IMR-90 (cell line): ENCODE results near the gene ATP1B3. TPM values are rescaled to one million over a fixed set of nuclear protein-coding genes. Genes with fewer than 3 reads are reported as not detected.
"Not testable (repeated sequence)": the region's sequence is repeated elsewhere in the genome, so short reads cannot be mapped to it uniquely, and the experiment has no call there.

Source experiments
- ATAC-seq: fragments of 200-7000 bp; cut with Tn5 transposase; 2 replicates; pipeline ENCODE4 v1.9.1; 2020; ENCODE audit warnings: low read depth, mild to moderate bottlenecking, moderate library complexity
- BruUV-seq: library from RNA; stranded (reverse); fragments of 400-500 nt; replicated peaks from 2 replicates; lab custom pipeline; 2021; lab: Mats Ljungman, UMichigan
- CTCF ChIA-PET: fragments of 300-600 bp; formaldehyde crosslinking; extraction: SDS; loops from one replicate; lab custom pipeline; 2021; ENCODE audit warnings: antibody characterized with exemption; lab: Yijun Ruan, JAX
- POLR2A ChIA-PET: fragments of 300-600 bp; sonication (Branson Sonifier 250); formaldehyde crosslinking; loops from one replicate; lab custom pipeline; 2022; ENCODE audit warnings: antibody characterized with exemption; ENCODE audit not compliant: unreplicated experiment; lab: Charles Lee
- DNase-seq: peaks from one replicate; pipeline ENCODE4 v3.0.0; 2013
- H2AFZ ChIP-seq: replicated peaks from 2 replicates; pipeline ENCODE3; 2013; ENCODE audit warnings: low read length, mild to moderate bottlenecking; ENCODE audit not compliant: poor library complexity
- H2AK5ac ChIP-seq: 2 replicates; pipeline ENCODE4 v1.6.1; 2013; ENCODE audit warnings: low read depth, low read length, inconsistent platforms
- H2AK9ac ChIP-seq: replicated peaks from 2 replicates; pipeline ENCODE3; 2013; ENCODE audit warnings: mild to moderate bottlenecking, low read depth, low read length, moderate library complexity; ENCODE audit not compliant: poor library complexity
- H2BK120ac ChIP-seq: 2 replicates; pipeline ENCODE4 v1.6.1; 2013; ENCODE audit warnings: low read depth, low read length, inconsistent platforms
- H2BK15ac ChIP-seq: 3 replicates; pipeline ENCODE4 v1.6.1; 2013; ENCODE audit warnings: low read depth, low read length, inconsistent platforms
- H2BK20ac ChIP-seq: 2 replicates; pipeline ENCODE4 v1.6.1; 2013; ENCODE audit warnings: low read depth, mild to moderate bottlenecking, inconsistent platforms, low read length, moderate library complexity
- H2BK5ac ChIP-seq: 2 replicates; pipeline ENCODE4 v1.6.1; 2013; ENCODE audit warnings: mild to moderate bottlenecking, low read depth, low read length, inconsistent platforms; ENCODE audit not compliant: poor library complexity, severe bottlenecking
- H3K14ac ChIP-seq: replicated peaks from 2 replicates; pipeline ENCODE4 v1.6.1; 2013; ENCODE audit warnings: low read depth, low read length, inconsistent platforms
- H3K18ac ChIP-seq: 2 replicates; pipeline ENCODE4 v1.6.1; 2013; ENCODE audit warnings: low read depth, low read length, control low read depth
- H3K23ac ChIP-seq: 2 replicates; pipeline ENCODE4 v1.6.1; 2013; ENCODE audit warnings: low read depth, low read length, inconsistent platforms
- H3K27ac ChIP-seq: 2 replicates; pipeline ENCODE4 v1.5.1; 2013; ENCODE audit warnings: mild to moderate bottlenecking, control low read depth, low read length; ENCODE audit not compliant: insufficient read depth
- H3K27me3 ChIP-seq: 2 replicates; pipeline ENCODE4 v1.6.1; 2013; ENCODE audit warnings: low read length; ENCODE audit not compliant: control insufficient read depth, insufficient read depth
- H3K36me3 ChIP-seq: 2 replicates; pipeline ENCODE4 v1.6.1; 2013; ENCODE audit warnings: low read length, mixed read lengths; ENCODE audit not compliant: control insufficient read depth, insufficient read depth
- H3K4ac ChIP-seq: 2 replicates; pipeline ENCODE4 v1.6.1; 2013; ENCODE audit warnings: low read depth, low read length, inconsistent platforms
- H3K4me1 ChIP-seq: 2 replicates; pipeline ENCODE4 v1.6.1; 2013; ENCODE audit warnings: low read length, mixed read lengths; ENCODE audit not compliant: control insufficient read depth, insufficient read depth
- H3K4me2 ChIP-seq: 2 replicates; pipeline ENCODE4 v1.6.1; 2013; ENCODE audit warnings: low read depth, mild to moderate bottlenecking, control low read depth, low read length, moderate library complexity
- H3K4me3 ChIP-seq: 2 replicates; pipeline ENCODE4 v1.5.1; 2013; ENCODE audit warnings: low read depth, mild to moderate bottlenecking, control low read depth, low read length, moderate library complexity; ENCODE audit not compliant: insufficient read depth
- H3K56ac ChIP-seq: 2 replicates; pipeline ENCODE4 v1.6.1; 2013; ENCODE audit warnings: low read length, inconsistent platforms; ENCODE audit not compliant: insufficient read depth; ENCODE audit errors: extremely low read depth
- H3K79me1 ChIP-seq, 2 experiments: 2 replicates each; pipeline ENCODE4 v1.6.1; 2013; ENCODE audit warnings: low read length in 2 of 2, inconsistent platforms in 1 of 2, low read depth in 1 of 2
- H3K9ac ChIP-seq: 2 replicates; pipeline ENCODE4 v1.6.1; 2013; ENCODE audit warnings: low read depth, low read length, control low read depth
- H3K9me1 ChIP-seq: 2 replicates; pipeline ENCODE4 v1.6.1; 2013; ENCODE audit warnings: low read length, inconsistent platforms; ENCODE audit not compliant: insufficient read depth
- H3K9me3 ChIP-seq: 2 replicates; pipeline ENCODE4 v1.6.1; 2013; ENCODE audit warnings: low read length; ENCODE audit not compliant: control insufficient read depth, insufficient read depth
- H4K20me1 ChIP-seq: 2 replicates; pipeline ENCODE4 v1.6.1; 2013; ENCODE audit warnings: low read length, inconsistent platforms; ENCODE audit not compliant: insufficient read depth
- H4K5ac ChIP-seq: 2 replicates; pipeline ENCODE4 v1.6.1; 2013; ENCODE audit warnings: mild to moderate bottlenecking, low read depth, low read length, control low read depth
- H4K8ac ChIP-seq, 2 experiments: 2 replicates each; pipeline ENCODE4 v1.6.1; 2013; ENCODE audit warnings: low read depth in 2 of 2, low read length in 2 of 2, control low read depth in 1 of 2, inconsistent platforms in 1 of 2
- H4K91ac ChIP-seq: 2 replicates; pipeline ENCODE4 v1.6.1; 2013; ENCODE audit warnings: low read depth, low read length, inconsistent platforms; ENCODE audit not compliant: insufficient read depth
- WGBS, 2 experiments: methylation state at CpG; one replicate each; pipeline versions ENCODE4 v1.1.5 to v1.1.7; 2013; ENCODE audit warnings: missing lambda C conversion rate in 2 of 2; ENCODE audit not compliant: insufficient read length in 1 of 2; ENCODE audit errors: extremely low coverage in 2 of 2; 5-methylcytosine and 5-hydroxymethylcytosine counted together
- dilution Hi-C: fragments of 300-500 bp; cut with HindIII; formaldehyde crosslinking; loops from one replicate; pipeline ENCODE4 v1.14.3; 2018; ENCODE audit warnings: low sequenced_read_pairs; ENCODE audit not compliant: unreplicated experiment
- in situ Hi-C: fragments of 300-500 bp; cut with MboI; formaldehyde crosslinking; loops from 3 replicates; pipeline ENCODE4 v1.14.3; 2019; ENCODE audit warnings: low sequenced_read_pairs, inconsistent platforms, mixed read lengths
- intact Hi-C: fragments of 100-400 bp; cut with micrococcal nuclease; formaldehyde crosslinking; loops from 2 replicates; pipeline ENCODE4 v1.10.0; 2022
- microRNA-seq, 2 experiments: library from miRNA; stranded (forward) in 1 of 2; unstranded in 1 of 2; fragments of 10-50 nt in 1 of 2; fragments of <30 nt in 1 of 2; gene quantifications in 1 of 2; microRNA quantifications in 1 of 2; one replicate each; pipeline versions ENCODE3 to v1.1.0; 2013 to 2020; ENCODE audit not compliant: insufficient read depth in 1 of 2, insufficient read length in 1 of 2, unreplicated experiment in 1 of 2
- polyA plus RNA-seq, 3 experiments: library from polyadenylated mRNA; depleted of rRNA; stranded (reverse); fragments of >200 nt; gene quantifications; 2 replicates each; pipeline ENCODE4 v1.2.3, GENCODE V29; 2012; ENCODE audit warnings: low replicate concordance in 1 of 3
- small RNA-seq, 5 experiments: library from RNA; depleted of rRNA; stranded (forward); fragments of <200 nt; gene quantifications; one replicate each; pipeline ENCODE3, GENCODE V24; 2012
- total RNA-seq: library from RNA; depleted of rRNA; stranded (reverse); fragments of >200 nt; gene quantifications from 2 replicates; pipeline ENCODE4 v1.2.3, GENCODE V29; 2012; rRNA removed

The ATP1B3 gene
- total and polyA plus RNA-seq, 2 of the 4 experiments (the other 2 are of a cell fraction): 64.3 to 126 TPM

GRCh38 chr3:141974777-141975176 is 98.3 kb downstream of the ATP1B3 start:
- H4K91ac ChIP-seq, H3K79me1 ChIP-seq, H3K4me1 ChIP-seq, H3K27ac ChIP-seq, H3K9me1 ChIP-seq, H3K4ac ChIP-seq, H3K14ac ChIP-seq, CTCF ChIA-PET, H2BK5ac ChIP-seq, intact Hi-C loops, H4K8ac ChIP-seq, H2BK120ac ChIP-seq, H4K5ac ChIP-seq, H2AK9ac ChIP-seq, H3K23ac ChIP-seq, H2BK15ac ChIP-seq, H3K9ac ChIP-seq, ATAC-seq, H2BK20ac ChIP-seq, DNase-seq, H3K56ac ChIP-seq, H4K20me1 ChIP-seq, H3K36me3 ChIP-seq, H3K9me3 ChIP-seq, H3K18ac ChIP-seq, H3K4me2 ChIP-seq, dilution Hi-C loops, H3K4me3 ChIP-seq, POLR2A ChIA-PET, H3K27me3 ChIP-seq, H2AFZ ChIP-seq, BruUV-seq, H2AK5ac ChIP-seq: not testable (repeated sequence)
- in situ Hi-C loops: loop anchor here (25.0 kb wide), 1 partner anchor 387 kb away; no protein-coding TSS in a partner anchor
- WGBS, 2 experiments: no CpG with 5 or more reads among the region's 8 CpGs

Small RNA genes lying within 50 kb of the gene (microRNA-seq; reads per million reads assigned to microRNA genes)
- gene HMGN2P25 (ENCODE audit: insufficient read depth, insufficient read length): not detected
- not detected for gene RNU6-509P (ENCODE audit: insufficient read depth, insufficient read length)

Small RNA genes lying within 50 kb of the gene (small RNA-seq; reads per million reads assigned to genes)
- gene HMGN2P25 (0 reads per million in 5 experiments), gene RNU6-509P (0 to 6.6 (median 0) reads per million in 5 experiments)

Other genes with a start within 250 kb of the ATP1B3 start
- gene RNF7, start 138.3 kb upstream of the ATP1B3 start, total RNA-seq: 111 and 149 TPM in 2 replicates
- gene RNF7, start 138.3 kb upstream of the ATP1B3 start, polyA plus RNA-seq (2012; rRNA removed): 70.5 and 98.7 TPM in 2 replicates
- not detected in 2 replicates for gene GRK7, start 113.2 kb upstream of the ATP1B3 start, total RNA-seq
- not detected in 2 replicates for gene GRK7, start 113.2 kb upstream of the ATP1B3 start, polyA plus RNA-seq (2012; rRNA removed)